Panc1 (cell line): Measurements from ENCODE around the gene NFKBIL1.

Experiments
- POLR2AphosphoS5 ChIP-seq: IDR thresholded peaks from 2 replicates; pipeline ENCODE4 v1.6.1; 2012; ENCODE audit warnings: mild to moderate bottlenecking, low read depth, low read length, moderate library complexity
- TF ChIP-seq, protein P1 (sequence below): fragments of 450-650 bp; IDR thresholded peaks from 2 replicates; pipeline ENCODE4 v1.5.1; 2017; ENCODE audit warnings: mild to moderate bottlenecking

DNA sequence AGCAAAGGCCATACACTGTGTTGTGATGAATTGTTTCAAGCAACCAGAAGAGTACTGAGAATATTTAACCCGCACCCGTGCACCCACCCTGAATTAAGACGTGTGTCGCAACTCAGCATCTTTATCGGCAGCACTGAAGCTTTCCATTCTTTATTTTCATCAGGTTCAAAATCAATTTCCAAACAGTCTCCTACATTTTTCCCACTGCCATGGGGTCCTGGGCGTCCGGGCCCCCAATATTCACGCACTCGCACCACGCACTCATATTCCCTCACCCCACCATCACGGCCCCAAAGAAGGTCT lies 33.0 kb downstream of the NFKBIL1 start:
- no peak for TF ChIP-seq POLR2AphosphoS5
- TF ChIP-seq, protein P1, sequence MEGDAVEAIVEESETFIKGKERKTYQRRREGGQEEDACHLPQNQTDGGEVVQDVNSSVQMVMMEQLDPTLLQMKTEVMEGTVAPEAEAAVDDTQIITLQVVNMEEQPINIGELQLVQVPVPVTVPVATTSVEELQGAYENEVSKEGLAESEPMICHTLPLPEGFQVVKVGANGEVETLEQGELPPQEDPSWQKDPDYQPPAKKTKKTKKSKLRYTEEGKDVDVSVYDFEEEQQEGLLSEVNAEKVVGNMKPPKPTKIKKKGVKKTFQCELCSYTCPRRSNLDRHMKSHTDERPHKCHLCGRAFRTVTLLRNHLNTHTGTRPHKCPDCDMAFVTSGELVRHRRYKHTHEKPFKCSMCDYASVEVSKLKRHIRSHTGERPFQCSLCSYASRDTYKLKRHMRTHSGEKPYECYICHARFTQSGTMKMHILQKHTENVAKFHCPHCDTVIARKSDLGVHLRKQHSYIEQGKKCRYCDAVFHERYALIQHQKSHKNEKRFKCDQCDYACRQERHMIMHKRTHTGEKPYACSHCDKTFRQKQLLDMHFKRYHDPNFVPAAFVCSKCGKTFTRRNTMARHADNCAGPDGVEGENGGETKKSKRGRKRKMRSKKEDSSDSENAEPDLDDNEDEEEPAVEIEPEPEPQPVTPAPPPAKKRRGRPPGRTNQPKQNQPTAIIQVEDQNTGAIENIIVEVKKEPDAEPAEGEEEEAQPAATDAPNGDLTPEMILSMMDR, result no peak
